Uterus (tissue), 4 donors: ENCODE results near the gene LMX1A. TPM values are rescaled to one million over a fixed set of nuclear protein-coding genes. Genes with fewer than 3 reads are reported as not detected.

Experiments used
- DNase-seq, 2 donors: peaks; one replicate each; pipeline ENCODE4 v3.0.0-alpha.2; 2019 to 2020
- H3K27ac ChIP-seq, 2 donors: fragments of 200-600 bp; sonication (generic); 1 replicate in 1 of 2; 2 replicates in 1 of 2; pipeline ENCODE4 v1.5.1; 2016 to 2018
- H3K27me3 ChIP-seq, 2 donors: fragments of 200-600 bp; sonication (generic); one replicate each; pipeline ENCODE4 v1.5.1; 2018 to 2019; ENCODE audit warnings: control low read depth in 1 of 2
- H3K36me3 ChIP-seq, 2 donors: fragments of 200-600 bp; sonication (generic); one replicate each; pipeline ENCODE4 v1.5.1; 2019; ENCODE audit warnings: control low read depth in 1 of 2
- H3K4me1 ChIP-seq, 2 donors: fragments of 200-600 bp; sonication (generic); one replicate each; pipeline ENCODE4 v1.5.1; 2018 to 2019; ENCODE audit warnings: control low read depth in 1 of 2
- H3K4me3 ChIP-seq, 2 donors: fragments of 200-600 bp; sonication (generic); 1 replicate in 1 of 2; 2 replicates in 1 of 2; pipeline ENCODE4 v1.5.1; 2018 to 2019; ENCODE audit warnings: mild to moderate bottlenecking in 1 of 2
- H3K9me3 ChIP-seq, 2 donors: fragments of 200-600 bp; sonication (generic); one replicate each; pipeline ENCODE4 v1.5.1; 2019; ENCODE audit warnings: control low read depth in 1 of 2
- CTCF ChIP-seq, 4 experiments: fragments of 200-600 bp in 2 of 4; fragments of 450-650 bp in 2 of 4; sonication (generic) in 2 of 4; IDR thresholded peaks; one replicate each; pipeline ENCODE4 v1.5.1; 2016 to 2019; ENCODE audit warnings: antibody characterized with exemption in 4 of 4, mild to moderate bottlenecking in 2 of 4, moderate library complexity in 1 of 4
- POLR2A ChIP-seq, 2 donors: fragments of 450-650 bp; IDR thresholded peaks; one replicate each; pipeline ENCODE4 v1.6.1; 2016; ENCODE audit warnings: antibody characterized with exemption in 2 of 2, mild to moderate bottlenecking in 1 of 2, moderate library complexity in 1 of 2
- intact Hi-C: fragments of 100-400 bp; cut with DNase I; formaldehyde crosslinking; loops from one replicate; pipeline ENCODE4 v1.15.1; 2023; ENCODE audit warnings: low total_unique reads
- total RNA-seq, 4 donors: library from RNA; depleted of rRNA in 3 of 4; stranded (reverse); fragments of >200 nt in 3 of 4; gene quantifications; one replicate each; pipeline versions ENCODE4 v1.1.0 to v1.2.4, GENCODE V29; 2014 to 2023
- donor health status: DM: yes; HTN: yes; CAD: no.

LMX1A gene
- total RNA-seq, 4 donors from 2014 or later = 0.41 TPM; not detected in 3

- Histone ChIP-seq H3K4me3 (no peak overlapping the region), H3K4me1 (no peaks in the 10 kb centered on the region), H3K27ac (no peak overlapping the region), H3K9me3 (no peaks in the 10 kb centered on the region), H3K27me3 (no peaks in the 10 kb centered on the region), H3K36me3 (no peaks in the 10 kb centered on the region)
- TF ChIP-seq POLR2A (IDR thresholded peaks at IDR 0.05) = no peak
- no peak for TF ChIP-seq CTCF (IDR thresholded peaks at IDR 0.05)
- DNase-seq = no peak
- intact Hi-C loops = no loop called here
Measured at GRCh38 chr1:165298203-165298820, 58.2 kb downstream of the LMX1A start.

- no peak overlapping the region for H3K27ac ChIP-seq
- no peaks in the 10 kb centered on the region for H3K36me3 ChIP-seq
- H3K9me3 ChIP-seq = no peaks in the 10 kb centered on the region
- intact Hi-C loops = no loop called here
- H3K4me3 ChIP-seq = no peak overlapping the region
- TF ChIP-seq POLR2A (IDR thresholded peaks at IDR 0.05) = no peak
- no peak for TF ChIP-seq CTCF (IDR thresholded peaks at IDR 0.05)
- H3K27me3 ChIP-seq = no peaks in the 10 kb centered on the region
- H3K4me1 ChIP-seq = no peaks in the 10 kb centered on the region
- DNase-seq = no peak
Measured at GRCh38 chr1:165296205-165296604, 60.3 kb downstream of the LMX1A start.

DNA sequence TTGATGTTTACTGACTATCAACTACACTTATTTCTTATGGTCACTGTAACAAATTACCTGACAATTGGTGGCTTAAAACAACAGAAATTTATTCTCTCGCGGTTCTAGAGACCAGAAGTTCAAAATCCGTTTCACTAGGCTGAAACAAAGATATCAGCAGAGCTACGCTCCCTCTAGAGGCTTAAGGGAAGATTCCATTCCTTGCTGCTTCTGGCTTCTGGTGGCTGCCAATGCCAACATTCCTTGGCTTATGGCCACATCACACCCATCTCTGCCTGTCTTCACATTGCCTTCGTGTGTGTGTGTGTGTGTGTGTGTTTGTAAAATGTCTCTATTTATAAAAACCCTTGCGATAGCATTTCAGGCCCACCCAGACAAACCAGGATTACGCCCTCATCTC, 66.4 kb downstream of the LMX1A start:
- Histone ChIP-seq H3K27me3 (no peaks in the 10 kb centered on the region), H3K36me3 (no peaks in the 10 kb centered on the region), H3K4me3 (no peak overlapping the region), H3K9me3 (no peaks in the 10 kb centered on the region), H3K27ac (no peak overlapping the region), H3K4me1 (no peaks in the 10 kb centered on the region)
- intact Hi-C loops = no loop called here
- no peak for DNase-seq
- TF ChIP-seq CTCF (IDR thresholded peaks at IDR 0.05) (no peak), POLR2A (IDR thresholded peaks at IDR 0.05) (no peak)

GRCh38 chr1:165289556-165289955, 67.0 kb downstream of the LMX1A start:
- no peak for DNase-seq

More at GRCh38 chr1:165289556-165289955, 67.0 kb downstream of the LMX1A start:
- H3K9me3 ChIP-seq = no peaks in the 10 kb centered on the region
- no peaks in the 10 kb centered on the region for H3K27me3 ChIP-seq
- no peaks in the 10 kb centered on the region for H3K36me3 ChIP-seq
- H3K27ac ChIP-seq = no peak overlapping the region
- no peak for TF ChIP-seq POLR2A (IDR thresholded peaks at IDR 0.05)
- no peak for TF ChIP-seq CTCF (IDR thresholded peaks at IDR 0.05)
- no peak overlapping the region for H3K4me3 ChIP-seq
- intact Hi-C loops = no loop called here
- no peaks in the 10 kb centered on the region for H3K4me1 ChIP-seq
